Mesothelial cell of epicardium (in vitro differentiated cells): ENCODE results near the gene CENPV. TPM values are rescaled to one million over a fixed set of nuclear protein-coding genes. Genes with fewer than 3 reads are reported as not detected.

Experiments used
- DNase-seq, 2 experiments: peaks; one replicate each; pipeline ENCODE4 v3.0.0; 2021; ENCODE audit warnings: low spot score in 2 of 2; ENCODE audit not compliant: unreplicated experiment in 2 of 2
- H3K27ac Mint-ChIP-seq: 2 replicates; pipeline ENCODE4 v1.8.0; 2021; ENCODE audit warnings: mixed read lengths
- H3K27me3 Mint-ChIP-seq: 2 replicates; pipeline ENCODE4 v1.8.0; 2021; ENCODE audit warnings: low read depth, mixed read lengths
- H3K36me3 Mint-ChIP-seq: 2 replicates; pipeline ENCODE4 v1.8.0; 2021; ENCODE audit warnings: mixed read lengths
- H3K4me1 Mint-ChIP-seq: 2 replicates; pipeline ENCODE4 v1.8.0; 2021; ENCODE audit warnings: mixed read lengths
- H3K4me3 Mint-ChIP-seq: 2 replicates; pipeline ENCODE4 v1.8.0; 2021; ENCODE audit warnings: mild to moderate bottlenecking, moderate library complexity, mixed read lengths
- H3K9me3 Mint-ChIP-seq: 2 replicates; pipeline ENCODE4 v1.8.0; 2021; ENCODE audit warnings: mixed read lengths
- total RNA-seq: library from RNA; stranded (reverse); gene quantifications from 3 replicates; pipeline ENCODE4 v1.2.1, GENCODE V29; 2021
- TF ChIP-seq, protein P1 (sequence below): fragments of 200-600 bp; sonication (generic); IDR thresholded peaks from one replicate; pipeline ENCODE4 v1.5.0; 2021; ENCODE audit warnings: antibody characterized with exemption; ENCODE audit not compliant: unreplicated experiment

CENPV gene
- total RNA-seq, 1 donor from 2014 or later, result 102 TPM

DNA sequence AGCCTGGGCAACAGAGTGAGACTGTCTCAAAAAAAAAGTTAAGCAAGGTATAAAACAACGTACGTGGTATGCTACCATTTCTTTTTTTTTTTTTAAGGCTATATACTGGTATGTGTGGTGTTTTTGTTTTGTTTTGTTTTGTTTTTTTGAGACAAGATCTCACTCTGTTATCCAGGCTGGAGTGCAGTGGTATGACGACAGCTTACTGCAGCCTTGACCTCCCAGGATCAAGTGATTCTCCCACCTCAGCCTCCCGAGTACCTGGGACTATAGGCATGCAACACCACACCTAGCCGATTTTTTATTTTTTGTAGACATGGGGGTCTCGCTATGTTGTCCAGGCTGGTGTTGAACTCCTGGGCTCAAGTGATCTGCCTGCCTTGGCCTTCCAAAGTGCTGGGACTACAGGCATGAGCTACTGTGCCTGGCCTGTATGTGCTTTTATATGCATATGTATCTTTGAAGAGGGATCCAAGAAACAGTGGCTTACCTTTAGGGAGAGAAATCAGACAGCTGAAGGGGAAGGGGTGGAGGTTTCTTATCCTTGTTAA is 6.5 kb downstream of the CENPV start:
- H3K27ac Mint-ChIP-seq, result no peak overlapping the region
- TF ChIP-seq, protein P1, sequence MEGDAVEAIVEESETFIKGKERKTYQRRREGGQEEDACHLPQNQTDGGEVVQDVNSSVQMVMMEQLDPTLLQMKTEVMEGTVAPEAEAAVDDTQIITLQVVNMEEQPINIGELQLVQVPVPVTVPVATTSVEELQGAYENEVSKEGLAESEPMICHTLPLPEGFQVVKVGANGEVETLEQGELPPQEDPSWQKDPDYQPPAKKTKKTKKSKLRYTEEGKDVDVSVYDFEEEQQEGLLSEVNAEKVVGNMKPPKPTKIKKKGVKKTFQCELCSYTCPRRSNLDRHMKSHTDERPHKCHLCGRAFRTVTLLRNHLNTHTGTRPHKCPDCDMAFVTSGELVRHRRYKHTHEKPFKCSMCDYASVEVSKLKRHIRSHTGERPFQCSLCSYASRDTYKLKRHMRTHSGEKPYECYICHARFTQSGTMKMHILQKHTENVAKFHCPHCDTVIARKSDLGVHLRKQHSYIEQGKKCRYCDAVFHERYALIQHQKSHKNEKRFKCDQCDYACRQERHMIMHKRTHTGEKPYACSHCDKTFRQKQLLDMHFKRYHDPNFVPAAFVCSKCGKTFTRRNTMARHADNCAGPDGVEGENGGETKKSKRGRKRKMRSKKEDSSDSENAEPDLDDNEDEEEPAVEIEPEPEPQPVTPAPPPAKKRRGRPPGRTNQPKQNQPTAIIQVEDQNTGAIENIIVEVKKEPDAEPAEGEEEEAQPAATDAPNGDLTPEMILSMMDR, result no peak
- H3K36me3 Mint-ChIP-seq, result peaks cover 31% of the 10 kb centered on the region
- H3K4me1 Mint-ChIP-seq, result peaks cover 8% of the 10 kb centered on the region
- no peak for DNase-seq
- no peaks in the 10 kb centered on the region for H3K27me3 Mint-ChIP-seq
- no peaks in the 10 kb centered on the region for H3K9me3 Mint-ChIP-seq
- no peak overlapping the region for H3K4me3 Mint-ChIP-seq

DNA sequence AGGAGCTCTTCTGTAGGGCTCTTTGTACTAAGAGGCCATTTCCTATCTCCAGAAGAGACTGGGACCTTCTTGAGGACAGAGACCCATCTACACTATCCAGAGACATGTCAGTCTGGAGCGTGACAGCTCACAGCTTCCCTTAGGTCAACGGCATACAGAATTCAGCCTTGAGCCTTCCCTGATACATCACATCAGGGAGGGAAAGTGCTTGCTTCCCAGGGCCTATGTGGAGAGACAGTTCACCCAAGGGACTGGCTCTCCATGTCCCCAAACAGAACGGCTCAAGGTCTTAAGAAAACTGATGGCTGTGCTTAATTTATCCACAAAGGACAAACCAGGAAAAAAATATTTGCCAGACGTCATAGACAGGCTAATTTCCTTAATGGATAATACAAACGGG is 7.7 kb downstream of the CENPV start:
- Mint-ChIP-seq H3K36me3 (peaks cover 31% of the 10 kb centered on the region), H3K27ac (no peak overlapping the region), H3K4me1 (no peaks in the 10 kb centered on the region), H3K4me3 (no peak overlapping the region), H3K9me3 (no peaks in the 10 kb centered on the region), H3K27me3 (no peaks in the 10 kb centered on the region)
- DNase-seq, result no peak
- TF ChIP-seq, protein P1, result no peak

- Mint-ChIP-seq H3K4me1 (no peaks in the 10 kb centered on the region), H3K4me3 (no peak overlapping the region), H3K36me3 (peaks cover 27% of the 10 kb centered on the region), H3K9me3 (no peaks in the 10 kb centered on the region), H3K27me3 (no peaks in the 10 kb centered on the region), H3K27ac (no peak overlapping the region)
- DNase-seq, result no peak
- TF ChIP-seq, protein P1, result no peak
These were observed 9.7 kb downstream of the CENPV start for GRCh38 chr17:16343569-16343968.

DNA sequence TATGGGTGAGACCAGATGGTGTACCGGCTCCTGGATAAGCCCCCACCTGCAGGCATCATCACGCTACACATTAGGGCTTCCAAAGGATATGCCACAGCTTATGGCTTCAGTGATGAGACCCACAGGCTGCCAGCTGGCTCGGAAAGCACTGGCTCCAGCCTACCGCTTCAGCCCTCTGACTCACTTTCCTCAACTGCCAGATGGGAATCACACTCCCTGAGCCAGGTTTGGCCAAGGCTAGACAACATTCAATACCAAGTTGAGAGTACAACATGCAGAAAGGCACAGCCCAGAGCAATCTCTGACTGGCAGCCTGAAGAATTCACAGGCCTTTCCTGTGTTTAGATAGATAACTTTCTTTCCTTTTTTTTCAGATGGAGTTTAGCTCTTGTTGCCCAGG is 10.3 kb downstream of the CENPV start:
- TF ChIP-seq, protein P1, result no peak
- H3K4me1 Mint-ChIP-seq, result no peaks in the 10 kb centered on the region
- H3K27me3 Mint-ChIP-seq, result no peaks in the 10 kb centered on the region
- H3K9me3 Mint-ChIP-seq, result no peaks in the 10 kb centered on the region
- H3K36me3 Mint-ChIP-seq, result peaks cover 27% of the 10 kb centered on the region
- no peak for DNase-seq
- H3K4me3 Mint-ChIP-seq, result no peak overlapping the region
- no peak overlapping the region for H3K27ac Mint-ChIP-seq

DNA sequence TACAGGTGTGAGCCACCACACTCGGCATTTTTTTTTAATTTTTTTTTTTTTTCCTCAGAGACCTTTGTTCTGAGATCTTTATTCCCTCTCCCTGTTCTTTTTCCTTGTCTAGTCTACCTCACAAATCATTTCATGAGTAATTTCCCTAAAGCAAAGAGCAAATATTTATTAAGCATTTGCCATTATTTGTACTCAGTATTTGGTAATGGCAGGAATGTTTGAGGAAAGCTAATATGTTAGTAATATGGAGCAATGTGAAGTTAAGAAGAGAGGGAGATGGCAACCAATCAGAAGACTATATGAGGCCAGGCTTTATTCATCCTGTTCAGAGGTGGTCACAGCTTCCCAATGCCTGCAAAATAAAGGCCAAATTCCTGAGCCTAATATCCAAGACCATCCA is 13.3 kb downstream of the CENPV start:
- Mint-ChIP-seq H3K27ac (no peak overlapping the region), H3K27me3 (no peaks in the 10 kb centered on the region), H3K9me3 (no peaks in the 10 kb centered on the region), H3K4me3 (no peak overlapping the region), H3K4me1 (no peaks in the 10 kb centered on the region), H3K36me3 (peaks cover 20% of the 10 kb centered on the region)
- DNase-seq, result no peak
- TF ChIP-seq, protein P1, result no peak

DNA sequence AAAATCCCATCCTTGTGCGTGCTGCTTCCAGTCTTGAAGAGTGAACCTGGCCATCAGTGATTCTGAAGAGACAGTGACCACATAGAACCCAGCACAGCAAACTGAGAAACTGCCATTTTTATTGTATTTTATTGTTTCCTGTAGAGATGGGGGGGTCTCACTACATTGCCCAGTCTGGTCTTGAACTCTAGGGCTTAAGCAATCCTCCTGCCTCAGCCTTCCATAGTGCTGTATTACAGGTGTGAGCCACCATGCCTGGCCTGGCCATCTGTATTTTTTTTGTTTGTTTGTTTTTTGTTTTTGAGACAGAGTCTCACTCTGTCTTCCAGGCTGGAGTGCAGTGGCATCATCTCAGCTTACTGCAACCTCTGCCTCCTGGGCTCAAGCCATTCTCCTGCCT is 13.9 kb downstream of the CENPV start:
- no peak overlapping the region for H3K4me3 Mint-ChIP-seq
- peaks cover 19% of the 10 kb centered on the region for H3K36me3 Mint-ChIP-seq
- DNase-seq, result no peak
- TF ChIP-seq, protein P1, result no peak
- H3K4me1 Mint-ChIP-seq, result no peaks in the 10 kb centered on the region
- H3K27me3 Mint-ChIP-seq, result no peaks in the 10 kb centered on the region
- H3K9me3 Mint-ChIP-seq, result no peaks in the 10 kb centered on the region
- no peak overlapping the region for H3K27ac Mint-ChIP-seq
